Liver (tissue), 9 donors: ENCODE results near the gene XPR1. TPM values are rescaled to one million over a fixed set of nuclear protein-coding genes. Genes with fewer than 3 reads are reported as not detected.

Experiments
- DNase-seq: peaks from one replicate; pipeline ENCODE4 v3.0.0-alpha.2; 2017; ENCODE audit warnings: low spot score
- H3K27ac ChIP-seq, 2 donors: one replicate each; pipeline ENCODE4 v1.7.0; 2013; ENCODE audit warnings: inconsistent platforms in 2 of 2, low read length in 2 of 2, control low read depth in 1 of 2, low read depth in 1 of 2, mild to moderate bottlenecking in 1 of 2
- H3K27me3 ChIP-seq, 4 donors: one replicate each; pipeline versions ENCODE4 v1.6.1 to v1.7.0; 2013; ENCODE audit warnings: low read length in 3 of 4, inconsistent platforms in 1 of 4, mild to moderate bottlenecking in 1 of 4, moderate library complexity in 1 of 4; ENCODE audit not compliant: control insufficient read depth in 4 of 4, insufficient read depth in 4 of 4
- H3K36me3 ChIP-seq, 4 donors: one replicate each; pipeline versions ENCODE4 v1.6.1 to v1.7.0; 2013; ENCODE audit warnings: low read length in 3 of 4, mild to moderate bottlenecking in 3 of 4, low read depth in 1 of 4, moderate library complexity in 1 of 4; ENCODE audit not compliant: control insufficient read depth in 4 of 4, insufficient read depth in 3 of 4
- H3K4me1 ChIP-seq, 4 donors: one replicate each; pipeline versions ENCODE4 v1.6.1 to v1.7.0; 2013; ENCODE audit warnings: low read length in 3 of 4, mild to moderate bottlenecking in 3 of 4, moderate library complexity in 1 of 4; ENCODE audit not compliant: control insufficient read depth in 4 of 4, insufficient read depth in 4 of 4
- H3K4me3 ChIP-seq, 3 donors: one replicate each; pipeline versions ENCODE4 v1.6.1 to v1.7.0; 2013; ENCODE audit warnings: low read length in 3 of 3, control low read depth in 1 of 3, low read depth in 1 of 3, mild to moderate bottlenecking in 1 of 3
- H3K9ac ChIP-seq, 2 donors: one replicate each; pipeline ENCODE4 v1.7.0; 2013; ENCODE audit warnings: low read length in 2 of 2, mild to moderate bottlenecking in 2 of 2, moderate library complexity in 2 of 2, control low read depth in 1 of 2, low read depth in 1 of 2
- H3K9me3 ChIP-seq, 4 donors: one replicate each; pipeline versions ENCODE4 v1.6.1 to v1.7.0; 2013; ENCODE audit warnings: low read length in 3 of 4; ENCODE audit not compliant: control insufficient read depth in 4 of 4
- ATF3 ChIP-seq: IDR thresholded peaks from 2 replicates; pipeline ENCODE4 v1.6.1; 2016; ENCODE audit warnings: antibody characterized with exemption
- CTCF ChIP-seq: fragments of 150-350 bp; IDR thresholded peaks from 2 replicates; pipeline ENCODE4 v1.5.1; 2017; ENCODE audit warnings: improper control_type of control experiment, low read depth, low read length; ENCODE audit not compliant: missing input control
- EGR1 ChIP-seq, 2 donors: IDR thresholded peaks; 2 replicates each; pipeline ENCODE4 v1.6.1; 2016 to 2018; ENCODE audit warnings: antibody characterized with exemption in 2 of 2, low read depth in 2 of 2
- FOXA2 ChIP-seq: IDR thresholded peaks from 2 replicates; pipeline ENCODE4 v1.6.1; 2016; ENCODE audit warnings: antibody characterized with exemption
- GABPA ChIP-seq, 2 donors: IDR thresholded peaks in 1 of 2; conservative IDR thresholded peaks in 1 of 2; 2 replicates each; pipeline ENCODE4 v1.6.1; 2016; ENCODE audit warnings: antibody characterized with exemption in 2 of 2, mild to moderate bottlenecking in 1 of 2, moderate library complexity in 1 of 2
- HNF4A ChIP-seq, 2 donors: conservative IDR thresholded peaks; 2 replicates each; pipeline ENCODE4 v1.6.1; 2016; ENCODE audit warnings: antibody characterized with exemption in 2 of 2, mild to moderate bottlenecking in 2 of 2
- JUND ChIP-seq, 2 donors: IDR thresholded peaks; 2 replicates each; pipeline ENCODE4 v1.6.1; 2016; ENCODE audit warnings: antibody characterized with exemption in 2 of 2
- MAX ChIP-seq: IDR thresholded peaks from 2 replicates; pipeline ENCODE4 v1.6.1; 2016; ENCODE audit warnings: antibody characterized with exemption
- RAD21 ChIP-seq, 2 donors: IDR thresholded peaks; 2 replicates each; pipeline ENCODE4 v1.6.1; 2016; ENCODE audit warnings: antibody characterized with exemption in 2 of 2, mild to moderate bottlenecking in 2 of 2
- REST ChIP-seq: IDR thresholded peaks from 2 replicates; pipeline ENCODE4 v1.6.1; 2016; ENCODE audit warnings: antibody characterized with exemption, mild to moderate bottlenecking
- RXRA ChIP-seq, 2 donors: IDR thresholded peaks; 2 replicates each; pipeline ENCODE4 v1.6.1; 2017 to 2018; ENCODE audit warnings: antibody characterized with exemption in 2 of 2, mild to moderate bottlenecking in 1 of 2
- TAF1 ChIP-seq: conservative IDR thresholded peaks from 2 replicates; pipeline ENCODE4 v1.6.1; 2016; ENCODE audit warnings: antibody characterized with exemption, mild to moderate bottlenecking
- ZBTB33 ChIP-seq: IDR thresholded peaks from 2 replicates; pipeline ENCODE4 v1.6.1; 2016; ENCODE audit warnings: antibody characterized with exemption
- WGBS: extraction: QIAGEN DNeasy Blood & Tissue Kit; methylation state at CpG from one replicate; pipeline ENCODE4 v1.1.7; 2013; 5-methylcytosine and 5-hydroxymethylcytosine counted together
- polyA plus RNA-seq, 2 donors: library from polyadenylated mRNA; stranded (reverse) in 1 of 2; unstranded in 1 of 2; fragments of 200-250 nt in 1 of 2; fragments of >200 nt in 1 of 2; fragmentation: Nextera tagmentation in 1 of 2; extraction: Ambion mirVana in 1 of 2; gene quantifications; one replicate each; pipeline versions ENCODE4 v1.2.1 to v1.2.3, GENCODE V29; 2013 to 2015
- total RNA-seq, 2 donors: library from RNA; depleted of rRNA; stranded (reverse); fragments of >200 nt; gene quantifications; one replicate each; pipeline ENCODE4 v1.2.3, GENCODE V29; 2014
- donor health status: healthy.
- donor health status: healthy.
- donor health status: healthy.
- donor health status: healthy.
- donor health status: healthy.

The XPR1 gene
- total and polyA plus RNA-seq, 4 donors, result 1.8 to 14.3 (median 5.9) TPM

GRCh38 chr1:180622658-180623508 is 8.9 kb upstream of the XPR1 start:
- Histone ChIP-seq H3K36me3 (no peaks in the 10 kb centered on the region), H3K27ac (no peak overlapping the region), H3K9me3 (no peaks in the 10 kb centered on the region), H3K4me1 (no peaks in the 10 kb centered on the region), H3K4me3 (no peak overlapping the region), H3K27me3 (no peaks in the 10 kb centered on the region), H3K9ac (no peak overlapping the region)
- TF ChIP-seq HNF4A (conservative IDR thresholded peaks at IDR 0.05) (no peak), RAD21 (IDR thresholded peaks at IDR 0.05) (no peak), REST (no peak), ATF3 (no peak), JUND (IDR thresholded peaks at IDR 0.05) (no peak), EGR1 (IDR thresholded peaks at IDR 0.05; ENCODE audit: low read depth in 2 of 2) (no peak), TAF1 (no peak), ZBTB33 (no peak)
- no peak for DNase-seq
- 93% methylated on average over 10 of the region's 10 CpGs for WGBS

GRCh38 chr1:180623579-180624347 is 8.1 kb upstream of the XPR1 start:
- H3K9ac ChIP-seq, result no peak overlapping the region
- H3K27ac ChIP-seq, result no peak overlapping the region
- no peaks in the 10 kb centered on the region for H3K36me3 ChIP-seq
- H3K9me3 ChIP-seq, result no peaks in the 10 kb centered on the region
- no peak for TF ChIP-seq JUND (IDR thresholded peaks at IDR 0.05)
- peak; percentile 13 for TF ChIP-seq CTCF
- no peak for TF ChIP-seq FOXA2
- no peak for TF ChIP-seq MAX
- no peak for TF ChIP-seq RXRA (IDR thresholded peaks at IDR 0.05)
- peak; percentile 59 to 68 for TF ChIP-seq RAD21 (IDR thresholded peaks at IDR 0.05)
- TF ChIP-seq GABPA (IDR thresholded peaks at IDR 0.05 in 1 of 2, conservative IDR thresholded peaks at IDR 0.05 in 1 of 2), result no peak
- no peak overlapping the region for H3K4me3 ChIP-seq
- no peaks in the 10 kb centered on the region for H3K4me1 ChIP-seq
- DNase-seq, result no peak
- H3K27me3 ChIP-seq, result no peaks in the 10 kb centered on the region
- 73% methylated on average over 3 of the region's 3 CpGs for whole genome bisulfite sequencing
